Sigmoid colon (tissue), 7 donors: Measurements from ENCODE around the gene FN3K. TPM values are rescaled to one million over a fixed set of nuclear protein-coding genes. Genes with fewer than 3 reads are reported as not detected.

ENCODE experiments used
- DNase-seq: peaks from one replicate; pipeline ENCODE4 v3.0.0-alpha.2; 2019
- H3K27ac ChIP-seq, 4 donors: fragments of 200-600 bp; sonication (generic); one replicate each; pipeline ENCODE4 v1.5.1; 2016 to 2019; ENCODE audit warnings: mild to moderate bottlenecking in 1 of 4
- H3K27me3 ChIP-seq, 3 donors: fragments of 200-600 bp; sonication (generic); one replicate each; pipeline ENCODE4 v1.5.1; 2019; ENCODE audit warnings: mild to moderate bottlenecking in 1 of 3
- H3K36me3 ChIP-seq, 4 donors: fragments of 200-600 bp; sonication (generic); one replicate each; pipeline ENCODE4 v1.5.1; 2016 to 2019
- H3K4me1 ChIP-seq, 4 donors: fragments of 200-600 bp; sonication (generic); one replicate each; pipeline ENCODE4 v1.5.1; 2017 to 2019
- H3K4me3 ChIP-seq, 4 donors: fragments of 200-600 bp; sonication (generic); one replicate each; pipeline ENCODE4 v1.5.1; 2017 to 2019; ENCODE audit warnings: mild to moderate bottlenecking in 2 of 4, moderate library complexity in 1 of 4
- H3K9me3 ChIP-seq, 4 donors: fragments of 200-600 bp in 3 of 4; sonication (generic) in 3 of 4; one replicate each; pipeline versions ENCODE4 v1.5.1 to v1.6.1; 2013 to 2019
- CTCF ChIP-seq, 4 experiments: fragments of 450-650 bp in 3 of 4; fragments of 200-600 bp in 1 of 4; IDR thresholded peaks; one replicate each; pipeline ENCODE4 v1.5.1; 2016 to 2019; ENCODE audit warnings: antibody characterized with exemption in 4 of 4, mild to moderate bottlenecking in 3 of 4, moderate library complexity in 2 of 4
- EP300 ChIP-seq, 4 donors: sonication (generic); formaldehyde crosslinking; IDR thresholded peaks; one replicate each; pipeline ENCODE4 v1.6.1; 2017; ENCODE audit warnings: antibody characterized with exemption in 4 of 4
- POLR2A ChIP-seq, 2 donors: fragments of 450-650 bp; IDR thresholded peaks; one replicate each; pipeline ENCODE4 v1.6.1; 2016; ENCODE audit warnings: antibody characterized with exemption in 2 of 2, mild to moderate bottlenecking in 2 of 2, moderate library complexity in 2 of 2
- POLR2AphosphoS5 ChIP-seq, 4 donors: sonication (generic); formaldehyde crosslinking; IDR thresholded peaks; one replicate each; pipeline ENCODE4 v1.6.1; 2017; ENCODE audit warnings: antibody characterized with exemption in 4 of 4
- WGBS, 2 donors: extraction: QIAGEN DNeasy Blood & Tissue Kit; methylation state at CpG; one replicate each; pipeline ENCODE4 v1.1.7; 2013; 5-methylcytosine and 5-hydroxymethylcytosine counted together
- intact Hi-C: fragments of 100-400 bp; cut with DNase I; formaldehyde crosslinking; loops from one replicate; pipeline ENCODE4 v1.15.1; 2023
- polyA plus RNA-seq, 3 donors: library from polyadenylated mRNA; stranded (reverse); fragments of 200-250 nt; gene quantifications; one replicate each; pipeline ENCODE4 v1.2.3, GENCODE V29; 2013
- total RNA-seq, 4 donors: library from RNA; depleted of rRNA; stranded (reverse); fragments of >200 nt; gene quantifications; one replicate each; pipeline ENCODE4 v1.1.0, GENCODE V29; 2016
- donor health status: healthy with polysubstance abuse.
- donor health status: Bipolar disorder and iron deficiency.
- donor health status: healthy.

Gene FN3K
- total and polyA plus RNA-seq, 7 donors = 2.8 to 22.2 (median 11.9) TPM

DNA sequence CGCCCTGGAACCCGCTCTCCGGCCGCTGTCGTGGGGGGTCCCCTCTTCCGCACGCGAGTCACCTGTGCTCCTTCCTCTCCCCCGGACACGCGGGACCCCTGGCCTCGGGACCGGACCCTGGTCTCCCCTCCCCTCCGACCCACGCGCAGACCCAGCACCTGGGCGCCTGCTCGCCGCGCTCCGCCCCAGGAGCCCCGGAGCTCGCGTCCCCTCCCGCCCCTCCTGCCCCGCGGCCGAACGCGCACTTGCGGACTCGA, 37.7 kb upstream of the FN3K start:
- WGBS, 2 donors = 1 to 2% methylated on average over 32 of the region's 32 CpGs
- intact Hi-C loops = loop anchor here (1.0 to 2.0 kb wide), 2 partner anchors 20 to 49 kb away; partner anchors contain the start of gene WDR45B
- H3K36me3 ChIP-seq = no peaks in the 10 kb centered on the region
- peaks cover 0 to 23% (median 17%) of the 10 kb centered on the region in 4 donors for H3K4me1 ChIP-seq
- DNase-seq = no peak
- H3K27me3 ChIP-seq = no peaks in the 10 kb centered on the region
- peak overlapping the region; percentile 57 to 89 (median 75) for H3K4me3 ChIP-seq
- TF ChIP-seq EP300 (IDR thresholded peaks at IDR 0.05) (no peak), POLR2AphosphoS5 (IDR thresholded peaks at IDR 0.05) (no peak), CTCF (IDR thresholded peaks at IDR 0.05) (no peak), POLR2A (IDR thresholded peaks at IDR 0.05) (no peak)
- H3K27ac ChIP-seq = peak overlapping the region in 2 of 4 donors; percentile 66 to 71
- peaks cover 0 to 2% (median 0%) of the 10 kb centered on the region in 4 donors for H3K9me3 ChIP-seq

DNA sequence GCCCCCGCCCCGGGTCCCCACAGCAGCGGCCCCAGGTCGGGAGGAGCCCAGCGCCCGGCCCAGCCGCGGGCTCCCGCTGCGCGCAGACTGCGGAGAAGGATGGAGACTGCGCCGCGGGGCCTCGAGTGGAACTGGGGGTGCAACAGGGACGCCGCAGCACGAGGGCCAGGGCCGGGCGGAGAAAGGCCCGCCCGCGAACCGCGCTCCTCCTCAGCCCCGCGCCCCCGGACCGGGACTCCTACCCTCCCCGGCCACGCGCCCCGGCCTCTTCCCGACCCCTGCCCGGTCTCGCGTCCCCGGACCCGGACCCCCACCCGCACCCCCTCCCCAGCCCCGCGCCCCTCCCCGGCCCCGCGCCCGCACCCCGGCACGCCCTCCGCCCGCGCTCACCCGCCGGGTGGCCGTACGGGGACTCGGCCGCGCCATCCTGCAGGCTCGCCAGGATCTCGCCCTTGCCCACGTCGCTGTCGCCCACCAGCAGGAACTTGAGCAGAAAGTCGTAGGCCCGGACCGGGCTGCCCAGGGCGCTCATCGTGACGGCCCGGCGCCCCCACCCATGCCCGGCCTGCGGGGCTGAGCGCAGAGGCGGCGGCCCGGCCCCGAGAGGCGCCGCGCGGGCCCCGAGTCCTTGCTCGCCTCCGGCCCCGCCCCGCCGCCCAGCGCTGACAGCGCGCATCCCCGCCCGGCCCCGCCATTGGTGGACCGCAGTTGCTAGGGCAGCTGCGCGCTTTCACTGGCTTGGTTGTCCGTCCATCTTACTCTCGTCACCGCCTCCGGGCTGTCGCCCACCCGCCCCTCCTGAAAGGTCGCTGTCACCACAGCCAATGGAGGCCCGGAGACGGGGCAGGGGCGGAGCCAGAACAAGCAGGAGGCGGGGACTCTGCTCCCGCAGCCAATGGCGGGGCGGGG, 37.1 kb upstream of the FN3K start, which contains the start of gene RAB40B:
RAB40B (minus strand) TSS at position 634 of the 909 bp plus-strand sequence; CDS start at position 532, 102 bp downstream.
- Histone ChIP-seq H3K4me1 (peaks cover 0 to 23% (median 17%) of the 10 kb centered on the region in 4 donors), H3K27me3 (no peaks in the 10 kb centered on the region), H3K27ac (peak within 1 kb of the TSS; percentile 71 to 75 (median 74)), H3K36me3 (no peaks in the 10 kb centered on the region), H3K9me3 (peaks cover 0 to 2% (median 0%) of the 10 kb centered on the region in 4 donors), H3K4me3 (peak within 1 kb of the TSS; percentile 66 to 89 (median 76))
- peak; percentile 100 for DNase-seq
- 1% methylated on average over 112 of the region's 112 CpGs for WGBS, 2 donors
- no peak for TF ChIP-seq POLR2A (IDR thresholded peaks at IDR 0.05)
- no peak for TF ChIP-seq CTCF (IDR thresholded peaks at IDR 0.05)
- no peak for TF ChIP-seq EP300 (IDR thresholded peaks at IDR 0.05)
- TF ChIP-seq POLR2AphosphoS5 (IDR thresholded peaks at IDR 0.05) = peak in 2 of 4 donors; percentile 28 to 34
- intact Hi-C loops = loop anchor here (1.0 to 2.0 kb wide), 2 partner anchors 19 to 50 kb away; partner anchors contain the start of gene WDR45B

GRCh38 chr17:82698974-82699442, 36.4 kb upstream of the FN3K start:
- Histone ChIP-seq H3K4me1 (peaks cover 0 to 23% (median 17%) of the 10 kb centered on the region in 4 donors), H3K9me3 (peaks cover 0 to 2% (median 0%) of the 10 kb centered on the region in 4 donors), H3K27me3 (no peaks in the 10 kb centered on the region), H3K27ac (peak overlapping the region; percentile 69 to 75 (median 73)), H3K4me3 (peak overlapping the region; percentile 66 to 89 (median 76)), H3K36me3 (no peaks in the 10 kb centered on the region)
- intact Hi-C loops = loop anchor here (1.0 to 2.0 kb wide), 2 partner anchors 18 to 50 kb away; partner anchors contain the start of gene WDR45B
- DNase-seq = no peak
- TF ChIP-seq POLR2A (IDR thresholded peaks at IDR 0.05) = no peak
- TF ChIP-seq POLR2AphosphoS5 (IDR thresholded peaks at IDR 0.05) = peak in 2 of 4 donors; percentile 9 to 33
- TF ChIP-seq EP300 (IDR thresholded peaks at IDR 0.05) = no peak
- 2 to 7% methylated on average over 45 of the region's 45 CpGs for WGBS, 2 donors

- intact Hi-C loops = loop anchor here (2.0 kb wide), 1 partner anchor 51 kb away; the partner anchor contains the start of gene WDR45B
- peak overlapping the region in 2 of 4 donors; percentile 84 to 89 for H3K4me3 ChIP-seq
- H3K36me3 ChIP-seq = no peaks in the 10 kb centered on the region
- no peak for TF ChIP-seq POLR2AphosphoS5 (IDR thresholded peaks at IDR 0.05)
- no peak for TF ChIP-seq EP300 (IDR thresholded peaks at IDR 0.05)
- TF ChIP-seq POLR2A (IDR thresholded peaks at IDR 0.05) = no peak
- no peak for TF ChIP-seq CTCF (IDR thresholded peaks at IDR 0.05)
- no peak overlapping the region for H3K27ac ChIP-seq
- no peak for DNase-seq
- no peaks in the 10 kb centered on the region for H3K27me3 ChIP-seq
- 81 to 87% methylated on average over 13 of the region's 13 CpGs for WGBS, 2 donors
- H3K4me1 ChIP-seq = peaks cover 0 to 23% (median 17%) of the 10 kb centered on the region in 4 donors
- peaks cover 0 to 2% (median 0%) of the 10 kb centered on the region in 4 donors for H3K9me3 ChIP-seq
These were observed 35.9 kb upstream of the FN3K start for GRCh38 chr17:82699551-82699950.
